Activated CD4-positive, alpha-beta T cell treated with anti-CD3 and anti-CD28 coated beads, Interleukin-2, amount 50 U/mL, for 48 hours (primary cell): Measurements from ENCODE around the gene DET1.
"Not testable (repeated sequence)": the region's sequence is repeated elsewhere in the genome, so short reads cannot be mapped to it uniquely, and the experiment has no call there.

Source experiments
- DNase-seq, 2 experiments: peaks; one replicate each; pipeline ENCODE4 v3.0.0-alpha.2; 2020

Gene DET1

GRCh38 chr15:88490036-88490435 is 56.4 kb downstream of the DET1 start:
- no peak for DNase-seq

- no peak for DNase-seq
These were observed 57.2 kb downstream of the DET1 start for GRCh38 chr15:88489321-88489720.

- no peak for DNase-seq
These were observed 58.5 kb downstream of the DET1 start for GRCh38 chr15:88487796-88488523.

GRCh38 chr15:88487178-88487795 is 59.2 kb downstream of the DET1 start:
- DNase-seq: no peak

- no peak for DNase-seq
These were observed 61.7 kb downstream of the DET1 start for GRCh38 chr15:88484682-88485331.

GRCh38 chr15:88482263-88482662 is 64.2 kb downstream of the DET1 start:
- no peak for DNase-seq

- no peak for DNase-seq
These were observed 65.5 kb downstream of the DET1 start for GRCh38 chr15:88480981-88481380.

- no peak for DNase-seq
These were observed 67.3 kb downstream of the DET1 start for GRCh38 chr15:88479169-88479568.

GRCh38 chr15:88477904-88478303 is 68.6 kb downstream of the DET1 start:
- DNase-seq: no peak

GRCh38 chr15:88477126-88477525 is 69.4 kb downstream of the DET1 start:
- no peak for DNase-seq

GRCh38 chr15:88476635-88477060 is 69.8 kb downstream of the DET1 start:
- DNase-seq: no peak

- DNase-seq: not testable (repeated sequence)
These were observed 72.7 kb downstream of the DET1 start for GRCh38 chr15:88473661-88474293.

GRCh38 chr15:88472225-88472624 is 74.3 kb downstream of the DET1 start:
- no peak for DNase-seq

GRCh38 chr15:88470625-88471372 is 75.7 kb downstream of the DET1 start:
- DNase-seq: no peak

GRCh38 chr15:88469321-88469720 is 77.2 kb downstream of the DET1 start:
- DNase-seq: no peak

GRCh38 chr15:88468721-88469120 is 77.8 kb downstream of the DET1 start:
- DNase-seq: not testable (repeated sequence)

GRCh38 chr15:88467935-88468528 is 78.4 kb downstream of the DET1 start:
- DNase-seq: peak; percentile 16 to 28

- DNase-seq: peak; percentile 91 to 93
These were observed 79.2 kb downstream of the DET1 start, which contains the start of the genes MRPL46 and MRPS11 for GRCh38 chr15:88467073-88467934. Gene MRPL46, minus strand, starts transcription at chr15:88467388. Its CDS starts 11 bp downstream, at chr15:88467377. Gene MRPS11, plus strand, starts transcription at chr15:88467708. Its CDS starts 10 bp downstream, at chr15:88467718.

- peak; percentile 26 to 42 for DNase-seq
These were observed 80.8 kb downstream of the DET1 start for GRCh38 chr15:88465633-88466224.

- no peak for DNase-seq
These were observed 82.5 kb downstream of the DET1 start for GRCh38 chr15:88463870-88464532.
